EL (cell line): ENCODE results near the gene LRBA.
A peak's percentile ranks its signal among the peaks of the same experiment; 100 is the strongest.
"Not testable (repeated sequence)": the region's sequence is repeated elsewhere in the genome, so short reads cannot be mapped to it uniquely, and the experiment has no call there.

Experiments used
- DNase-seq: peaks from one replicate; pipeline ENCODE4 v3.0.0-alpha.2; 2016

The LRBA gene

DNA sequence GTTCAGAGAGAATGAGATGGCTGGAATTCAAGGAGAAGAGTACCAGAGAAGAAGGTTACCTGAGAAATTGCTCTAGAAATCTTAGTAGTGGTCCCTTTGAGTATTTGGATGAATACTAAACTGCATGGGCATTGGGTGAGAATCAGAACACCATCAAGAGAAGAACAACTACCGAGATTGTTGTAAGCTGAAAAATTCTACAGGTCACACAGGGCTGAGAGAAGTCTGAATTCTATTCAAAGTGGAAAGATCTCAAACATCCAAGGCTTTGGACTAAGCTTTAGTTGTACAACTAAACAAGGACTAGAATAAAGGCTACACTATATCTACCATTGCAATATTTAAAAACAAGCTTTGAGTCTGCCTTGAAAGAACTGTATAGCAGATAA lies 40.8 kb downstream of the LRBA start:
- no peak for DNase-seq

DNA sequence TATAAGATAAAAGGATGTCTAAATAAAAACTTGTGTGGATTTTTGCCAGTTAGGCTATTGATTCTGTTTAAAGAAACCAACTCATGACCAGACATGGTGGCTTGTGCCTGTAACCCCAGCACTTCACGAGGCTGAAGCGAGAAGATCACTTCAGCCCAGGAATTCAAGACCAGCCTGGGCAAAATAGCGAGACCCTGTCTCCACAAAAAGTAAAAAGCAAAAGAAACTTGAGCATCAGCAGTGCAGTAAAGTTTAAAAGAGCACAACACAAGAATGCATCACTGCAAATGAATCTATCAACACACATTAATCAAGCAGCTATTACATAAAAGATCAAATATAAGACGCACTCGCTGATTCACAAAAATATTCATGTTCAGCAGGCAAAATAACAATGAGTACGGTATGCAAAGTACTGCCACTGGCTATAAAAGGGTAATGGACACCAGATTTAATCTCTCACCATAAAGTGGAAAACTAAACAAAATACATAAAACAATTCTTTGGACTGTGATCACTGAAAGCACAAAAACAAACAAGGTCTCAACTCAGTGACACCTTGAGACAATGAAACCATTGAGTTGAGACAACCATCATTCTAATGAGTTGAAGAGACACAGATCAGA lies 41.3 kb downstream of the LRBA start:
- DNase-seq: no peak

DNA sequence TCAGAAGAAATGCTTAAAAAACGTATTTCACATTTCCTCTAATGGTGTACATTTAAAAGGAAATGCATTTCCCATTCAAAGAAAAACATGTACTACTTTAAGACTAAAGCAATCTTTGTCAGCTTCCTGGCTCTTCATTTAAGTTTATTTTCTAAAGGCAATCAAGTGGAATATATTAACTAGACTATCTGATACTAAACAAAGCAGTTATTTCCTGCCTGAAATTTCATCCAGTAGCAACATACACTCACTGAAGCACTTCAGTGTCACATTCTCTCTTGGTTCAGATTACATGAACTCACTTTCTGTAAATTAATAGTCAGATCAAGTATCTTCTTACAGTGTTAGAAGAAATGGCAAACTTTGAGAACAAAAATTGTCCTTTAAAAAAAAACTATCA lies 42.5 kb downstream of the LRBA start:
- DNase-seq: no peak

DNA sequence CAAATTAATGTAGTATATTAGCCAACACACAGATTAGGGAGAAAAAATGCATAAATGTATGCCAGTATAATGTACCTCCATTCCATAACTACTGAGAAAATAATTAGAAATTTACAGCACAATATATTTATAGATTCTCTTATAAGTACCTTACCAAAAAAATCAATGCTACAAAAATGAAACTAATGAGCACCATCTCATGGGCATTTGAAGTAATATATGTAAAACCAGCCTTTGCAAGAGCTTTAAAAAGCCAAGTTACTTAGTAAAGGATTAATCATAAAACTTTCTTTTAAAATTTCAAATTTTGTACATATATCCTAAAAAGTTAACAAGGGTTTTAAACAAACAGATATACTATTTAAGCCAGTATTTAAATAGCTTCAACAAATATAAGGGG lies 43.2 kb downstream of the LRBA start:
- no peak for DNase-seq

DNA sequence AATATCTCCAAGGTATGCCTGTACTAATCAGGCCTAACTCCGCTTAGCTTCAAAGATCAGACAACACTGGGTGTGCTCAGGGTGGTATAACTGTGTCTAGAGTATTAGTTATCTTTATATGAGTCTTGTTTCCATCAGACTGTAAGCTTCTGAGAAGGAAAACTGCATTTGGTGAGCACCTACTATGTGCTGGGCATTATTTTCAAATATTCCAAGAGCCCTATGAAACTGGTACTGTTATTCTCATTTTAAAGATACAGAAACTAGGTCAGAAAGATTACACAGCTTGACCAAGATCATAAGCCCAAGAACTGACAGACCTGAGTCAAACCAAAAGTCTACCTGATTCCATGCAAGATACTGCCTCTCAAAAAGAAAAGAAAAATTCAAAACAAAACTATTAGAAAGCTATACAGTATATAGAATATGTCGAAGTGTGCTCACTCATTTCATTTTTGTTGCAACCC lies 44.4 kb downstream of the LRBA start:
- DNase-seq: no peak

DNA sequence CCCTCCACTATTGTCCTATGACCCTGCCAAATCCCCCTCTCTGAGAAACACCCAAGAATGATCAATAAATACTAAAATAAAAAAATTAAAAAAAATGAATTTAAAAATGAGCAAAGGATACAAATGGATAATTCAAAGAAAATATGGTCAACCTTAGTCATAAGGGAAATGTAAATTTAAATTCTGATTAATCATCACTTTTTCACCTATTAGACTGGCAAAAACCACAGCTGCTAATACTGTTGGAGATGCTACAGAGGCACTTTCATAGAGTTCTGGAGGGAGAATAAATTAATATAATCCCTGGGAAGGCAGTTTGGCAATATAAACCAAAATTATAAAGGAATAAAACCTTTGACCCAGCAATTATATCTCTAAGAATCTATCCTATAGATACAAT lies 50.3 kb downstream of the LRBA start:
- no peak for DNase-seq

DNA sequence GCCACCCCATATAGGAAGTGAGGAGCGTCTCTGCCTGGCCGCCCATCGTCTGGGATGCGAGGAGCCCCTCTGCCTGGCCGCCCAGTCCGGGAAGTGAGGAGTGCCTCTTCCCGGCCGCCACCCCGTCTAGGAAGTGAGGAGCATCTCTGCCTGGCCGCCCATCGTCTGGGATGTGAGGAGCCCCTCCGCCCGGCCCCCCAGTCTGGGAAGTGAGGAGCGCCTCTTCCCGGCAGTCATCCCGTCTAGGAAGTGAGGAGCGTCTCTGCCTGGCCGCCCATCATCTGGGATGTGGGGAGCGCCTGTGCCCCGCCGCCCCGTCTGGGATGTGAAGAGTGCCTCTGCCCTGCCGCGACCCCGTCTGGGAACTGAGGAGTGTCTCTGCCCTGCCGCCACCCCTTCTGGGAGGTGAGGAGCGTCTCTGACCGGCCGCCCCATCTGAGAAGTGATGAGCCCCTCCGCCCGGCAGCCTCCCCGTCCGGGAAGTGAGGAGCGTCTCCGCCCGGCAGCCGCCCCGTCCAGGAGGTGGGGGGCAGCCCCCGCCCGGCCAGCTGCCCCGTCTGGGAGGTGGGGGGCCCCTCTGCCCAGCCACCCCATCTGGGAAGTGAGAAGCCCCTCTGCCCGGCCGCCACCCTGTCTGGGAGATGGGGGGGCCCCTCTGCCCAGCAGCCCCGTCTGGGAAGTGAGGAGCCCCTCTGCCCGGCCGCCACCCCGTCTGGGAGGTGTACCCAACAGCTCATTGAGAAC lies 51.3 kb downstream of the LRBA start:
- DNase-seq: not testable (repeated sequence)

DNA sequence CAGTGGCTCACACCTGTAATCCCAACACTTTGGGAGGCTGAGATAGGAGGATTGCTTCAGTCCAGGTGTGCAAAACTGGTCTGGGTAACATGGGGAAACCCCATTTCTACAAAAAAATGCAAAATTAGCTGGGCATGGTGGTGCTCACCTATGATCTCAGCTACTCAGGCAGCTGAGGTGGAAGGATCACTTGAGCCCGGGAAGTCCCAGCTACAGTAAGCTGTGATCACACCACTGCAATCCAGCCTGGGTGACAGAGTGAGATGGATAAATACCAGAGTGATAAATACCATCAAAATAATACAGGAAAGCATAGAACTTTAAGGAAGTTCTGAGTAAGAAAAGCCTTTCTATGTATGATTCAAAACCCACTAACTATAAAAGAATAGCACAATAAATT lies 52.8 kb downstream of the LRBA start:
- DNase-seq: peak; percentile 7

DNA sequence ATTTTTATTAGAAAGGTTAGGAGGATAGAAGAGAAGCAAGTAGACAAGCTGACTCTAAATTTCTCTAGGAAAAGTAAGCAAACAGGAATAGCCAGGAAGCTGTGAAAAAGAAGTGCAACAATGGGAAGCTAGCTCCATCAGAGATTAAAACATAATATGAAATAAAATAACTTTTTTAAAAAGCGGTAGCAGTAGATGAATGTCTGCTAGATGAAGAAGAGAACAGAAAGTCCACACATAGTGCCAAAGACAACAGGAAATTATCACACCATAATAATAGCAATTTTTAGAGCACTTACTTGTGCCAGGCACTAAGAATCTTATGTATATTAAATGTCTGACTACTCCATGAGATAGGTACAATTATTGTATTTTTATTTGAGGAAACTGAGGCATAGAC lies 53.5 kb downstream of the LRBA start:
- no peak for DNase-seq

DNA sequence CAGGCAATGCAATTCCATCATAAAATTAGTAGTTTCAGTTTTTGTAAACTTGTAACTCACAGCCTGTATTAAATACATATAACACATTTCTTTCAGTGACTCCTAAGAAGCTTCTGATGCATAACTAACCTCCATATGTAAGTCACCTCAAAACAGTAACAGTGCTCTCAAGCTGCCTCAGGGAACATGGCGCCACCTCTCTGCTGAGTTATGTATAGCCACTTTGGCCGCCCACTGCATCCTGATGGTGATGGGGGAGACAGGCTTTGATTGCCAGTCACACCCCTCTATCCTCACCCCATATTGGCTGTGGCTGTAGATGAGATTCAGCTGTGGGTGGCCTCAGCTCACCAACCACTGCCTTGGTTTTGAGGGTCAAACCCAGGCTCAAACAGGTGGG lies 54.3 kb downstream of the LRBA start:
- DNase-seq: peak; percentile 41

DNA sequence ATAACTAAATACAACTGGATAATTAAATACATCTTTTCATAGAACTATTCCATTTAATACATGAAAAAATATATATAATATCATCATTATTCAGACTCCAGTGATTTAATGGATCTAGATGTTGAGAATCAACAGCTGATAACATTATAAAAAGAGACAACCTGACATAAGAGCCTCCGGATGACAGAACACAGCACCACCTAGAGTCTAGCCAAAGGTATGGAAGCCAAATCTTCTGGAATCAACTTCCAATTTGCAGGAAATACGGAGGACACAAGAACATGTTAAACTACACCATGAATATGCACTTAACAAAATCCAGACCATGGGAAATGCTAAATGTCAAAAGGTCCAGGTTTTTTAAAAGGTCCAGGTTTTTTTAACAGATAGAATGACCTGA lies 55.0 kb downstream of the LRBA start:
- DNase-seq: peak; percentile 34

DNA sequence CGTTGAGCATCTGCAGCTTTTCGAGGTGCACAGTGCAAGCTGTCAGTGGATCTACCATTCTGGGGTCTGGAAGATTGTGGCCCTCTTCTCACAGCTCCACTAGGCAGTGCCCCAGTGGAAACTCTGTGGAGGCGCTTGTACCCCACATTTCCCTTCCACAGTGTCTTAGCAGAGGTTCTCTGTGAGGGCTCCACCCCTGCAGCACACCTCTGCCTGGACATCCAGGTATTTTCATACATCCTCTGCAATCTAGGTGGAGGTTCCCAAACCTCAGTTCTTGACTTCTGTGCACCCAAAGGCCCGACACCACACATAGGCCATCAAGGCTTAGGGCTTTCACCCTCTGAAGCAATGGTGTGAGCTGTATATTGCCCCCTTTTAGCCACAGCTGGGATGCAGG lies 57.1 kb downstream of the LRBA start:
- not testable (repeated sequence) for DNase-seq

DNA sequence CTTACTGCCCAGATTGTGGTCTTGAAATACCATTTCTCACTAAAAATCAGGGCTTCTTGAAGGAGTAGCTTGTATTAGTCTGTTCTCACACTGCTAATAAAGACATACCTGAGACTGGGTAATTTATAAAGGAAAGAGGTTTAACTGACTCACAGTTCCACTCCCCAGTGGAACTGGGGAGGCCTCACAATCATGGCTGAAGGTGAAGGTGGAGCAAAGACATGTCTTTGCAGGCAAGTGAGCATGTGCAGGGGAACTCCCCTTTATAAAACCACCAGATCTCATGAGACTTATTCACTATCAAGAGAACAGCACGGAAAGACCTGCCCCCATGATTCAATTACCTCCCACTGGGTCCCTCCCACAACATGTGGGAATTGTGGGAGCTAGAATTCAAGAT lies 58.0 kb downstream of the LRBA start:
- DNase-seq: not testable (repeated sequence)

DNA sequence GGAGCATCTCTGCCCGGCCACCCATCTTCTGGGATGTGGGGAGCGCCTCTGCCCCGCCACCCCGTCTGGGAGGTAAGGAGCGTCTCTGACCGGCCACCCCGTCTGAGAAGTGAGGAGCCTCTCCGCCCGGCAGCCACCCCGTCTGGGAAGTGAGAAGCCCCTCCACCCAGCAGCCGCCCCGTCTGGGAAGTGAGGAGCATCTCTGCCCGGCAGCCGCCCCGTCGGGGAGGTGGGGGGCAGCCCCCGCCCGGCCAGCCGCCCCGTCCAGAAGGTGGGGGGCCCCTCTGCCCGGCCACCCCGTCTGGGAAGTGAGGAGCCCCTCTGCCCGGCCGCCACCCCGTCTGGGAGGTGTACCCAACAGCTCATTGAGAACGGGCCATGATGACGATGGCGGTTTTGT lies 61.2 kb downstream of the LRBA start:
- DNase-seq: not testable (repeated sequence)

DNA sequence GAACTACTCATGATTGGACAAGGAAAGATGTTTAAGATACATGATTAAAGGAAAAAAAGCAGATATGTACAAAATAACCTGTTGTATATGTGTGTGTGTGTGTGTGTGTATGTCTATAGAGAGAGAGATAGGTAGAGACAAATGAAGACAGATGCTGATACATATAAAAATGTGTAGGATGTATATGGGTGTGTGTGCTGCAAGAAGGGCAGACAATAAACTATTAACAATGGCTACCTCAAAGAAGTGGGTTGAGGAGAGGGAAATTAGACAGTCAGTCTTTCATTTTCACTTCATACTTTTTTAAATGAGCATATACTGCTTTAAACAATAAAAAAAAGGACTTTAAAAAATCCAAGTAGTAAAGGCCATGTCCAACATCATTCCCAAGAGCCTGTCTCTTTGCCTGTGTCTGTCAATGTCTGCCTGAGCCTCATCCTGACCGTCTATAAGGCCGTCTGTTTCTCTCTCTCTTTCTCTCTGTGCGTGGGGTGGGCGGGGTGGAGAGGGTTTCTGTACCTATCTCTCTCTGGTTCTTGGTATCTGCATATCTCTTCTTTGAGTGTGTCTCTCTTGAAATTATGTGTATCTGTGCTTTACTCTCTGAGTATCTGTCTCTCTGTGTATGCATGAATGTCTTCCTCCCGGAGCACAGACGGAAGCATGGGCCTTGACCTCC lies 62.8 kb downstream of the LRBA start:
- DNase-seq: no peak

DNA sequence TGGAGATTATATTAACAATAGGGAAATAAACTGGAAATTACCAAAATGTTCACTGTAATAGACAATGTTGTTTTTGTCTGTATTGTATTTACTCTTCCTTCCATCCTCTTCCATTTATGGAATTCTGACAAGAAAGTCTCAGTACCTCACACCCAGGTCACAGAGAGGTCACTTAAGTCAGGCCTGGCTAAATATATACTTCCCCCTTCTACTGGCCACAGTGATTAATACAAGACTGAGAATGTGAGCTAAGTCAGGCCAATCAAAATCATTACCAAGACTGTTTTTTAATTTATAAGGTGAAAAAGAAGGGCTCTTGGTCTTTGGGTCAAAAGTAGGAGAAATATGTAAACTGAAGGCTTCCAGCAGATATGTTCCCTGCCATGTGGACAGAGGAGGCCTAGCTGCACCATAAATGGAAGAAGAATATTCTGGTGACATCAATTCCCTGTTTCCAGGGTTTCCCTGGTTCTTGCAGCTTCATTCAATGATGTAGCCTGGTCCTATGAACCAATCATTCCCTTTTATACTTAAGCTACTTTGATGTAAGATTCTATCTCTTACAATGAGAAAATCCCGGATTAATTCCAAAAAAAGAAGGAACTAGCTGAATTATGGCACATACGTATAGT lies 64.3 kb downstream of the LRBA start:
- no peak for DNase-seq

DNA sequence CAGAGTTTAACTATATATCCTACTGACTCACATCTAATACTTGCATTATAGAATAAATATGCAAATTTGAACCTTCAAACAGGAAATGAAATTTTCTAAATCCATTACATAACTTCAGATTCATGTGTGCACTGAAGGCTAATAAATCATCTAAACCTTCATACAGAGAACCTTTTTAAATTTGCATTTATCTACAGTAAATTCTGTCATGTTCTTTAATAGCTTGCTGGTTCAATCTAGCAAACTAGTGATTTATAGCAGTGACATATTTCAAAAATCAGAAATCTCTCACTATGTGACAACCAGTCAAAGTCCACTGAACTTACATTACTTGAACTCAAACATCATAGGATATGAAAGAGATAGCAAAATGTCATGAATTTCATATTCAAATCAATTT lies 65.1 kb downstream of the LRBA start:
- DNase-seq: no peak

DNA sequence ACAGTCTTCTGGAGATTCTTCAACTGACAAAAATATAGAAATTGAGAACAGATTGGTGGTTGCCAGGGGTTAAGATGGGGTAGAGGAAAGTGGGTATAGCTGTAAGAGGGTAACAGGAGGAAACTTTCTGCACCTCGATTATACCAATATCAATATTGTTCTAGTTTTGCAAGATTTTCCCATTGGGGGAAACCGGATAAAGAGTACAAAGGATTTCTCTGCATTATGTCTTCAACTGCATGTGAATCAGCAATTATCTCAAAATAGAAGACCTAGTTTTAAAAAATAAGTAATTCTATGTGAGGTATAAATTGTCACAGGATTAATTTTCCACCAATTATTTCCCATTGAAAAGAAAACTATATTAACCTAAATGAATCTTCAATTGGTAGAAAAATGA lies 65.7 kb downstream of the LRBA start:
- DNase-seq: no peak

DNA sequence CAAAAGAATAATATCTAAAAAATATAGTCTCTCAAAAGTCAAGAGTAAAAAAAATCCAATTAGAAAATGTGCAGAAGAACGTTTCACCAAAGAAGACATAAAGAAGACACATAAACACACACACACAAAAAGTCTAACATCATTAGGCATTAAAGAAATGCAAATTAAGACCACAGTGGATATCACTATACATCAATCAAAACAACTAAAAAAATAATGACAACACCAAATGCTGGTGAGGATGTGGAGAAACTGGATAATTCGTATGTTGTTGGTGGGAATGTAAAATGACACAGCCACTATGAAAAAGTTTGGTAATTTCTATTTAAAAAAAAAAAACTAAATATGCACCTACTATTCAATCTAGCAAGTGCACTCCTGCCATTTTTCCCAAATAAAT lies 66.4 kb downstream of the LRBA start:
- DNase-seq: no peak

DNA sequence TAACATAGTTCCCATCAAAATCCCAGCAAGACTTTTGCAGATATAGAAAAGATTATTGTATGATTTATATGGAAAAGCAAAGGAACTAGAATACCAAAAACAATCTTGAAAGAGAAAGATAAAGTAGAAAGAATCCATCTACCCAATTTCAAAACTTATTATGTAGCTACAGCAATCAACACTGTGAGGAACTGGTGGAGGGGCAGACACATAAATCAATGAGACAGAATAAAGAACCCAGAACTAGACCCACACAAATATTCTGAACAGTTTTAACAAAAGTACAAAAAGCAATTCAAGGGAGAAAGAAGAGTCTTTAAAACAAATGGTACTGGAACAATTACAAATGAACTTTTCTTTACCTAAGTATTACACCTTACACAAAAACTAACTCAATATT lies 67.0 kb downstream of the LRBA start:
- DNase-seq: no peak

DNA sequence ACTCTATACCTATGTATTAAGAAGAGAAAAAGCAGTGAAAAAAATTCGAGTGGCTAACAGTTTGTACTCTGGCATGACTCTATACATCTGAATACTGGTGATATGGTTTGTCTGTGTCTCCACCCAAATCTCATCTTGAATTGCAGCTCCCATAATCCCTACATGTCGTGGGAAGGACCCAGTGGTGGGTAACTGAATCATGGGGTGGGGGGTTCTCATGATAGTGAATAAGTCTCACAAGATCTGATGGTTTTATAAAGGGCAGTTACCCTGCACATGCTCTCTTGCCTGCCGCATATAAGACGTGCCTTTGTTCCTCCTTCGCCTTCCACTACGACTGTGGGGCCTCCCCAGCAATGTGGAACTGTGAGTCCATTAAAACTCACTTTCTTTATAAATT lies 70.4 kb downstream of the LRBA start:
- no peak for DNase-seq

DNA sequence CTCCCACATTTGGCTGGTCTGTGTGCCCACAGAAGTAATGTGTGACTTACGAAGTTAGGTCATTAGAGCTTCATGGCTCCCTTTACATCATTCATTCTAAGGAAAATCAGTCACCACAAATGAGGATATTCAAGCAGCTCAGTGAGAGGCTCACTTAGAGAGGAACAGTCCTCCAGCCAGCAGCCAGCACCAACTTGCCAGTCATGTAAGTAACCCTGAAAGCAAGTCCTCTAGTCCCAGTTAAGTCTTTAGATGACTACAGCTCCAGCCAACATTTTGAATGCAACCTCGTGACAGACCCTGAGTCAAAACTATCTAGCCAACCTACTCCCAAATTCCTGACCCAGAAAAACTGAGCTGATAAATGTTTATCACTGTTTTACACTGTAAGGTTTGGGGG lies 71.3 kb downstream of the LRBA start:
- DNase-seq: no peak

DNA sequence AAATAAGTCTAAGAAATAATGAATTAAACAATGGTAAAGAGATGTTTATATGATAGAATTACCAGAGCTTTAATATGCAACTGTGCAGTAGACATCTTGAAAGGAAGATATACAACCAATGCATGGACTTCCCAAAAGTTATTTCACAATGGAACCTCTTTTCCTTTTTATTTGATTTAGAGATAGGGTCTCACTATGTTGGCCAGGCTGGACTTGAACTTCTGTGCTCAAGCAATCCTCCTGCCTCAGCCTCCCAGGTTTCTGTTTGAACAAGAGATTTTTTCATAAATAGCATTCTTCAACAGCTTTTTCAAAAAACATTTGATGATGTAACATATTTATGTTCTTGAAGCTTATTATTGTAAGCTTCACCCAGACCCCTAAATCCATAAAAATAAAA lies 72.0 kb downstream of the LRBA start:
- no peak for DNase-seq

DNA sequence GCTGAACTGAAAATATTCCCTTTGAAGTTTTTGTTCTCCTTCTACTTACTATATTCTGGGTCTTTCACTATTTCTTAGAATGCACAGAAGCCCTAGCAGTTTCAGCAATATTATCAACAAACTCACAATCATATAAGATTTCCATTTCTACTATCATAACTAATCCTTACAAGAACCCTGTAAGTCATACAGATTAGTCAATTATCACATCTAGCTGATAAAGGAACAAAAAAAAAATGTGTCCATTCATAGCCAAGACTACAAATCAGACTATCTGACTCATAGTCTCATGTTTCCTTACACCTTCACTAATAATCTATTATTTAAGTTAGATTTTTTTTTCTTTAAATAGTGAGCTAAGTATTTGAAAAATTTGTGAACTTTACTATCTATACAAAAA lies 72.5 kb downstream of the LRBA start:
- DNase-seq: no peak
